Breast epithelium (tissue), 4 donors: ENCODE measurements around the gene U2AF1L4. TPM values are rescaled to one million over a fixed set of nuclear protein-coding genes. Genes with fewer than 3 reads are reported as not detected.

Source experiments
- DNase-seq, 2 donors: peaks; one replicate each; pipeline ENCODE4 v3.0.0-alpha.2; 2019; ENCODE audit warnings: low spot score in 2 of 2
- H3K27ac ChIP-seq, 2 donors: fragments of 200-600 bp; sonication (generic) in 1 of 2; one replicate each; pipeline ENCODE4 v1.5.1; 2016 to 2019; ENCODE audit warnings: mild to moderate bottlenecking in 1 of 2
- H3K27me3 ChIP-seq, 2 donors: fragments of 200-600 bp; sonication (generic) in 1 of 2; one replicate each; pipeline versions ENCODE4 v1.5.1 to v1.6.0; 2017 to 2019; ENCODE audit warnings: control low read depth in 1 of 2, mild to moderate bottlenecking in 1 of 2
- H3K36me3 ChIP-seq: fragments of 200-600 bp; one replicate; pipeline ENCODE4 v1.5.1; 2019
- H3K4me1 ChIP-seq, 2 donors: fragments of 200-600 bp; sonication (generic); one replicate each; pipeline ENCODE4 v1.5.1; 2016 to 2019; ENCODE audit warnings: control low read depth in 1 of 2
- H3K4me3 ChIP-seq, 3 donors: fragments of 200-600 bp; sonication (generic); 1 replicate in 2 of 3; 2 replicates in 1 of 3; pipeline ENCODE4 v1.5.1; 2016 to 2019; ENCODE audit warnings: mild to moderate bottlenecking in 3 of 3, moderate library complexity in 2 of 3
- H3K9me3 ChIP-seq, 2 donors: fragments of 200-600 bp; sonication (generic) in 1 of 2; one replicate each; pipeline ENCODE4 v1.5.1; 2016 to 2019; ENCODE audit warnings: control low read depth in 1 of 2
- POLR2A ChIP-seq: fragments of 450-650 bp; IDR thresholded peaks from one replicate; pipeline ENCODE4 v1.6.1; 2016; ENCODE audit warnings: antibody characterized with exemption, mild to moderate bottlenecking, moderate library complexity
- POLR2AphosphoS5 ChIP-seq, 3 donors: sonication (generic); formaldehyde crosslinking; IDR thresholded peaks; one replicate each; pipeline ENCODE4 v1.6.1; 2017; ENCODE audit warnings: antibody characterized with exemption in 3 of 3
- intact Hi-C: fragments of 100-400 bp; cut with DNase I; formaldehyde crosslinking; loops from one replicate; pipeline ENCODE4 v1.15.1; 2023; ENCODE audit warnings: low total_unique reads
- total RNA-seq, 3 donors: library from RNA; depleted of rRNA; stranded (reverse); fragments of >200 nt; gene quantifications; one replicate each; pipeline ENCODE4 v1.1.0, GENCODE V29; 2016
- TF ChIP-seq, protein P1 (sequence below), 3 donors: fragments of 450-650 bp; IDR thresholded peaks; one replicate each; pipeline ENCODE4 v1.5.1; 2016 to 2017; ENCODE audit warnings: antibody characterized with exemption in 3 of 3, mild to moderate bottlenecking in 3 of 3, moderate library complexity in 3 of 3

U2AF1L4 gene
- total RNA-seq, 3 donors from 2014 or later = 15.7 to 37.5 (median 19.5) TPM

DNA sequence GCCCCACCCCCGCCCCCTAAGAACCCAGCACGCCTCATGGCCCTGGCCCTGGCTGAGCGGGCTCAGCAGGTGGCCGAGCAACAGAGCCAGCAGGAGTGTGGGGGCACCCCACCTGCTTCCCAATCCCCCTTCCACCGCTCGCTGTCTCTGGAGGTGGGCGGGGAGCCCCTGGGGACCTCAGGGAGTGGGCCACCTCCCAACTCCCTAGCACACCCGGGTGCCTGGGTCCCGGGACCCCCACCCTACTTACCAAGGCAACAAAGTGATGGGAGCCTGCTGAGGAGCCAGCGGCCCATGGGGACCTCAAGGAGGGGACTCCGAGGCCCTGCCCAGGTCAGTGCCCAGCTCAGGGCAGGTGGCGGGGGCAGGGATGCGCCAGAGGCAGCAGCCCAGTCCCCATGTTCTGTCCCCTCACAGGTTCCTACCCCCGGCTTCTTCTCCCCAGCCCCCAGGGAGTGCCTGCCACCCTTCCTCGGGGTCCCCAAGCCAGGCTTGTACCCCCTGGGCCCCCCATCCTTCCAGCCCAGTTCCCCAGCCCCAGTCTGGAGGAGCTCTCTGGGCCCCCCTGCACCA is 42.1 kb upstream of the U2AF1L4 start:
- Histone ChIP-seq H3K4me1 (no peaks in the 10 kb centered on the region), H3K27me3 (no peaks in the 10 kb centered on the region), H3K4me3 (no peak overlapping the region), H3K36me3 (no peaks in the 10 kb centered on the region), H3K9me3 (no peaks in the 10 kb centered on the region), H3K27ac (no peak overlapping the region)
- TF ChIP-seq POLR2AphosphoS5 (IDR thresholded peaks at IDR 0.05) = no peak
- TF ChIP-seq, protein P1, sequence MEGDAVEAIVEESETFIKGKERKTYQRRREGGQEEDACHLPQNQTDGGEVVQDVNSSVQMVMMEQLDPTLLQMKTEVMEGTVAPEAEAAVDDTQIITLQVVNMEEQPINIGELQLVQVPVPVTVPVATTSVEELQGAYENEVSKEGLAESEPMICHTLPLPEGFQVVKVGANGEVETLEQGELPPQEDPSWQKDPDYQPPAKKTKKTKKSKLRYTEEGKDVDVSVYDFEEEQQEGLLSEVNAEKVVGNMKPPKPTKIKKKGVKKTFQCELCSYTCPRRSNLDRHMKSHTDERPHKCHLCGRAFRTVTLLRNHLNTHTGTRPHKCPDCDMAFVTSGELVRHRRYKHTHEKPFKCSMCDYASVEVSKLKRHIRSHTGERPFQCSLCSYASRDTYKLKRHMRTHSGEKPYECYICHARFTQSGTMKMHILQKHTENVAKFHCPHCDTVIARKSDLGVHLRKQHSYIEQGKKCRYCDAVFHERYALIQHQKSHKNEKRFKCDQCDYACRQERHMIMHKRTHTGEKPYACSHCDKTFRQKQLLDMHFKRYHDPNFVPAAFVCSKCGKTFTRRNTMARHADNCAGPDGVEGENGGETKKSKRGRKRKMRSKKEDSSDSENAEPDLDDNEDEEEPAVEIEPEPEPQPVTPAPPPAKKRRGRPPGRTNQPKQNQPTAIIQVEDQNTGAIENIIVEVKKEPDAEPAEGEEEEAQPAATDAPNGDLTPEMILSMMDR (IDR thresholded peaks at IDR 0.05) = no peak
- TF ChIP-seq POLR2A = no peak
- intact Hi-C loops = no loop called here
- no peak for DNase-seq

DNA sequence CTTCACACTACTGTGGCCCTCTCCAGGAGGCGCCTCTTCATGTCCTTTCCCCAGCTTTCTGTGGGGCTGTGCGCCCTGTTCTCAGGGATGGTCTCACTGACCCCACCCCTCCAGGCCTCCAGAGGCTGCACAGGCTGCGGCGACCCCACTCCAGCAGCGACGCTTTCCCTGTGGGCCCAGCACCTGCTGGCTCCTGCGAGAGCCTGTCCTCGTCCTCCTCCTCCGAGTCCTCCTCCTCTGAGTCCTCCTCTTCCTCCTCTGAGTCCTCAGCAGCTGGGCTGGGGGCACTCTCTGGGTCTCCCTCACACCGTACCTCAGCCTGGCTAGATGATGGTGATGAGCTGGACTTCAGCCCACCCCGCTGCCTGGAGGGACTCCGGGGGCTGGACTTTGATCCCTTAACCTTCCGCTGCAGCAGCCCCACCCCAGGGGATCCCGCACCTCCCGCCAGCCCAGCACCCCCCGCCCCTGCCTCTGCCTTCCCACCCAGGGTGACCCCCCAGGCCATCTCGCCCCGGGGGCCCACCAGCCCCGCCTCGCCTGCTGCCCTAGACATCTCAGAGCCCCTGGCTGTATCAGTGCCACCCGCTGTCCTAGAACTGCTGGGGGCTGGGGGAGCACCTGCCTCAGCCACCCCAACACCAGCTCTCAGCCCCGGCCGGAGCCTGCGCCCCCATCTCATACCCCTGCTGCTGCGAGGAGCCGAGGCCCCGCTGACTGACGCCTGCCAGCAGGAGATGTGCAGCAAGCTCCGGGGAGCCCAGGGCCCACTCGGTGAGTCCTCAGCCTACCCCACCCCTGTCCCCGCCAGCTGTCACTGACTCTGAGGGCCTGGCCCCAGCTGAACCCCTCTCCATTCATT is 41.3 kb upstream of the U2AF1L4 start:
- Histone ChIP-seq H3K27me3 (no peaks in the 10 kb centered on the region), H3K9me3 (no peaks in the 10 kb centered on the region), H3K4me1 (no peaks in the 10 kb centered on the region), H3K4me3 (no peak overlapping the region), H3K27ac (no peak overlapping the region), H3K36me3 (no peaks in the 10 kb centered on the region)
- intact Hi-C loops = no loop called here
- no peak for DNase-seq
- TF ChIP-seq POLR2AphosphoS5 (IDR thresholded peaks at IDR 0.05) (no peak), POLR2A (no peak)
- TF ChIP-seq, protein P1 (IDR thresholded peaks at IDR 0.05) = no peak

DNA sequence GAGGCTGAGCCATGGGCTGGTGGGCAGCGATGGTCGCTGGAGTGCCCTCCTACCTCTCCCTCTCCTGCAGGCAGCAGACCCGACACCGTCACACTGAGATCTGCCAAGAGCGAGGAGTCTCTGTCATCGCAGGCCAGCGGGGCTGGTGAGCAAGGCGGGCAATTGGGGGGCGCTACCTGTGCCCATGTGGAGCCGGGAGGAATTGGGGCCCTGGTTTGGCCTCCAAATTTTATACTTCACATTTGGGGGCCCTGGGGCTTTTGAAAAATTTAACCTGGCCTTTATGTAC is 40.1 kb upstream of the U2AF1L4 start:
- TF ChIP-seq, protein P1 (IDR thresholded peaks at IDR 0.05) = no peak
- TF ChIP-seq POLR2A (no peak), POLR2AphosphoS5 (IDR thresholded peaks at IDR 0.05) (no peak)
- H3K4me3 ChIP-seq = no peak overlapping the region
- H3K4me1 ChIP-seq = no peaks in the 10 kb centered on the region
- H3K27ac ChIP-seq = no peak overlapping the region
- H3K36me3 ChIP-seq = no peaks in the 10 kb centered on the region
- H3K9me3 ChIP-seq = no peaks in the 10 kb centered on the region
- H3K27me3 ChIP-seq = no peaks in the 10 kb centered on the region
- intact Hi-C loops = no loop called here
- no peak for DNase-seq

DNA sequence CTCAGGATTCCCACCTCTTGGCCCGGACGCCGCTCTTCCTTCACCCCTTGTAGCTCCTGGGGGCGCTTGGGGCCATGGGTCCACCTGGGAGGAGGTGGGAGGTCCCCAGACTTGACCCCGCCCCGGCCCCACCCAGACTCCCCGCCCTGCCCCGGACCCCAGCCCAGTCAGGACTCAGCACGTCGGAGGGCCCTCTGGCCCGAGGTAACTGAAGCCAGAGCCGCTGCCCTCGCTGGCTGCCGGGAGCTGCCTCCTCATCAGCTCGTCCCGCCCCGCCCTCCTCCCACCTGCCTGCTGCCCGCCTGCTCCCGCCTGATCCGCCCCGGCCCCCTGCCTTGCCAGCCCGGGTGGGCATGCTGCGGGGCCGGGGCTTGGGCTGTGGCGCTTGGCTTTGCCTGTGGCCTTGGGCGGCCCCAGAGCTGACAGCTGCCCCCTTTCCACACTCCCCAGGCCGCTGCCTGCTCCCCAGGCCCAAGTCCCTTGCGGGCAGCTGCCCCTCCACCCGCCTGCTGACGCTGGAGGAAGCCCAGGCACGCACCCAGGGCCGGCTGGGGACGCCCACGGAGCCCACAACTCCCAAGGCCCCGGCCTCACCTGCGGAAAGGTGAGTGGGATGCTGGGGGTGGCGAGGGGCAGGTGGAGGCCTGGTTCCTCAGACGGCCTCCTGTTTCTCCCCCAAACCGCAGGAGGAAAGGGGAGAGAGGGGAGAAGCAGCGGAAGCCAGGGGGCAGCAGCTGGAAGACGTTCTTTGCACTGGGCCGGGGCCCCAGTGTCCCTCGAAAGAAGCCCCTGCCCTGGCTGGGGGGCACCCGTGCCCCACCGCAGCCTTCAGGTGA is 39.5 kb upstream of the U2AF1L4 start:
- Histone ChIP-seq H3K4me3 (no peak overlapping the region), H3K4me1 (no peaks in the 10 kb centered on the region), H3K27me3 (no peaks in the 10 kb centered on the region), H3K36me3 (no peaks in the 10 kb centered on the region), H3K9me3 (no peaks in the 10 kb centered on the region), H3K27ac (no peak overlapping the region)
- no peak for DNase-seq
- TF ChIP-seq, protein P1 (IDR thresholded peaks at IDR 0.05) = no peak
- TF ChIP-seq POLR2AphosphoS5 (IDR thresholded peaks at IDR 0.05) (no peak), POLR2A (no peak)
- intact Hi-C loops = no loop called here
